Measurements from ENCODE around the gene TMEM178B.

DNA sequence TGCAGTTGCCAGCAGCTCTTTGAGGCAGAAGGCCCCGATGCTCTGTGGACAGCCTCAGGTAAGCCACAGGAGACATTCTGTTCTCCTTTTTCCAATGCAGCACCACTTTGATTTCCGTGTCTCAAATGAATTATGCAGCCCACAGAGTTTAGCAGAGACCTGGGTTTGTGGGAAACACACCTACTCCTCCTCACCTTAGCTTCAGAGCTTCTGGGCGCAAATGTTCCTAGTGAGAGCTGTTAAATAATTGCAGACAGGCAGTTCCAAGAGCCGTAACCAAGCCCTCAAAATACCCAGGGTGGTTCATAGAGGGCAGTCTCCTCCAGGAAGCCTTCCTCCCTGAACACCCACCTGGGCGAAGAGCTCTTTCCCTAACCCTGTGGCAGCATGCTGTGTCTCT, 408.1 kb downstream of the TMEM178B start:
- TF ChIP-seq, protein P1, sequence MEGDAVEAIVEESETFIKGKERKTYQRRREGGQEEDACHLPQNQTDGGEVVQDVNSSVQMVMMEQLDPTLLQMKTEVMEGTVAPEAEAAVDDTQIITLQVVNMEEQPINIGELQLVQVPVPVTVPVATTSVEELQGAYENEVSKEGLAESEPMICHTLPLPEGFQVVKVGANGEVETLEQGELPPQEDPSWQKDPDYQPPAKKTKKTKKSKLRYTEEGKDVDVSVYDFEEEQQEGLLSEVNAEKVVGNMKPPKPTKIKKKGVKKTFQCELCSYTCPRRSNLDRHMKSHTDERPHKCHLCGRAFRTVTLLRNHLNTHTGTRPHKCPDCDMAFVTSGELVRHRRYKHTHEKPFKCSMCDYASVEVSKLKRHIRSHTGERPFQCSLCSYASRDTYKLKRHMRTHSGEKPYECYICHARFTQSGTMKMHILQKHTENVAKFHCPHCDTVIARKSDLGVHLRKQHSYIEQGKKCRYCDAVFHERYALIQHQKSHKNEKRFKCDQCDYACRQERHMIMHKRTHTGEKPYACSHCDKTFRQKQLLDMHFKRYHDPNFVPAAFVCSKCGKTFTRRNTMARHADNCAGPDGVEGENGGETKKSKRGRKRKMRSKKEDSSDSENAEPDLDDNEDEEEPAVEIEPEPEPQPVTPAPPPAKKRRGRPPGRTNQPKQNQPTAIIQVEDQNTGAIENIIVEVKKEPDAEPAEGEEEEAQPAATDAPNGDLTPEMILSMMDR (IDR thresholded peaks at IDR 0.05; ENCODE audit: low read depth, low read length, poor library complexity, severe bottlenecking) = no peak
- TF ChIP-seq EZH2phosphoT487 (IDR thresholded peaks at IDR 0.05; ENCODE audit: borderline replicate concordance, low read length) = no peak

Measured in DOHH2 (cell line).